Panc1 (cell line): ENCODE results near the gene TMEFF1. TPM values are rescaled to one million over a fixed set of nuclear protein-coding genes. Genes with fewer than 3 reads are reported as not detected.

Experiments
- ATAC-seq: fragments of 200-7000 bp; cut with Tn5 transposase; 2 replicates; pipeline ENCODE4 v1.9.1; 2020; ENCODE audit warnings: mild to moderate bottlenecking, moderate library complexity
- BruUV-seq: library from RNA; stranded (reverse); fragments of 400-500 nt; replicated peaks from 2 replicates; lab custom pipeline; 2021; lab: Mats Ljungman, UMichigan
- CTCF ChIA-PET: fragments of 300-600 bp; sonication (Branson Sonifier 250); formaldehyde crosslinking; loops from one replicate; lab custom pipeline; 2022; ENCODE audit warnings: antibody characterized with exemption; lab: Charles Lee
- POLR2A ChIA-PET: fragments of 300-600 bp; sonication (Branson Sonifier 250); formaldehyde crosslinking; loops from one replicate; lab custom pipeline; 2022; ENCODE audit warnings: antibody characterized with exemption; lab: Charles Lee
- DNase-seq: peaks from one replicate; pipeline ENCODE4 v3.0.0-alpha.2; 2010; ENCODE audit warnings: low read depth, low spot score
- H3K27ac ChIP-seq: 2 replicates; pipeline ENCODE4 v1.5.1; 2011; ENCODE audit warnings: mild to moderate bottlenecking, low read length, inconsistent platforms
- H3K27me3 ChIP-seq: fragments of 200-500 bp; sonication (Bioruptor generic); 2 replicates; pipeline ENCODE4 v1.6.0; 2014; ENCODE audit warnings: low read length, inconsistent platforms; ENCODE audit not compliant: control insufficient read depth, insufficient read depth
- H3K36me3 ChIP-seq: fragments of 200-500 bp; sonication (Bioruptor generic); 2 replicates; pipeline ENCODE4 v1.5.1; 2014; ENCODE audit warnings: inconsistent platforms, mild to moderate bottlenecking, low read length, moderate library complexity; ENCODE audit not compliant: control insufficient read depth, insufficient read depth
- H3K4me1 ChIP-seq: 2 replicates; pipeline ENCODE4 v1.5.1; 2011; ENCODE audit warnings: inconsistent platforms, mild to moderate bottlenecking, low read length, moderate library complexity; ENCODE audit not compliant: control insufficient read depth, insufficient read depth
- H3K4me3 ChIP-seq, 2 experiments: 2 replicates each; pipeline ENCODE4 v1.5.1; 2011 to 2012; ENCODE audit warnings: low read depth in 2 of 2, low read length in 2 of 2, mild to moderate bottlenecking in 2 of 2, inconsistent platforms in 1 of 2, moderate library complexity in 1 of 2
- H3K9me3 ChIP-seq: fragments of 200-500 bp; sonication (Bioruptor generic); 2 replicates; pipeline ENCODE4 v1.5.1; 2014; ENCODE audit warnings: low read depth, mild to moderate bottlenecking, inconsistent platforms, low read length, moderate library complexity; ENCODE audit not compliant: control insufficient read depth, insufficient read depth
- POLR2AphosphoS5 ChIP-seq: IDR thresholded peaks from 2 replicates; pipeline ENCODE4 v1.6.1; 2012; ENCODE audit warnings: mild to moderate bottlenecking, low read depth, low read length, moderate library complexity
- SIN3A ChIP-seq: IDR thresholded peaks from 2 replicates; pipeline ENCODE4 v1.6.1; 2012; ENCODE audit warnings: low read depth, mild to moderate bottlenecking, low read length, moderate library complexity, borderline replicate concordance; ENCODE audit not compliant: insufficient read depth
- TCF7L2 ChIP-seq: IDR thresholded peaks from 2 replicates; pipeline ENCODE4 v1.6.1; 2011; ENCODE audit warnings: mild to moderate bottlenecking, low read depth, low read length, inconsistent platforms
- in situ Hi-C: cut with HindIII; loops from 2 replicates; pipeline ENCODE4 v1.10.0; 2016; ENCODE audit warnings: low sequenced_read_pairs, low pct_unique_long_range_greater_than_20kb
- intact Hi-C: fragments of 100-400 bp; cut with micrococcal nuclease; formaldehyde crosslinking; loops from one replicate; pipeline ENCODE4 v1.10.0; 2022; ENCODE audit not compliant: unreplicated experiment
- total RNA-seq: library from RNA; stranded (reverse); gene quantifications from one replicate; pipeline ENCODE4 v1.2.1, GENCODE V29; 2021; ENCODE audit not compliant: unreplicated experiment
- TF ChIP-seq, protein P1 (sequence below): fragments of 450-650 bp; IDR thresholded peaks from 2 replicates; pipeline ENCODE4 v1.5.1; 2017; ENCODE audit warnings: mild to moderate bottlenecking
- TF ChIP-seq, protein P2 (sequence below), 2 experiments: IDR thresholded peaks; 2 replicates each; pipeline ENCODE4 v1.6.1; 2011 to 2012; ENCODE audit warnings: low read depth in 2 of 2, control low read depth in 1 of 2, low read length in 1 of 2, mild to moderate bottlenecking in 1 of 2, moderate library complexity in 1 of 2; ENCODE audit not compliant: insufficient read depth in 1 of 2

The TMEFF1 gene
- total RNA-seq, 1 experiment from 2014 or later: 2.2 TPM

DNA sequence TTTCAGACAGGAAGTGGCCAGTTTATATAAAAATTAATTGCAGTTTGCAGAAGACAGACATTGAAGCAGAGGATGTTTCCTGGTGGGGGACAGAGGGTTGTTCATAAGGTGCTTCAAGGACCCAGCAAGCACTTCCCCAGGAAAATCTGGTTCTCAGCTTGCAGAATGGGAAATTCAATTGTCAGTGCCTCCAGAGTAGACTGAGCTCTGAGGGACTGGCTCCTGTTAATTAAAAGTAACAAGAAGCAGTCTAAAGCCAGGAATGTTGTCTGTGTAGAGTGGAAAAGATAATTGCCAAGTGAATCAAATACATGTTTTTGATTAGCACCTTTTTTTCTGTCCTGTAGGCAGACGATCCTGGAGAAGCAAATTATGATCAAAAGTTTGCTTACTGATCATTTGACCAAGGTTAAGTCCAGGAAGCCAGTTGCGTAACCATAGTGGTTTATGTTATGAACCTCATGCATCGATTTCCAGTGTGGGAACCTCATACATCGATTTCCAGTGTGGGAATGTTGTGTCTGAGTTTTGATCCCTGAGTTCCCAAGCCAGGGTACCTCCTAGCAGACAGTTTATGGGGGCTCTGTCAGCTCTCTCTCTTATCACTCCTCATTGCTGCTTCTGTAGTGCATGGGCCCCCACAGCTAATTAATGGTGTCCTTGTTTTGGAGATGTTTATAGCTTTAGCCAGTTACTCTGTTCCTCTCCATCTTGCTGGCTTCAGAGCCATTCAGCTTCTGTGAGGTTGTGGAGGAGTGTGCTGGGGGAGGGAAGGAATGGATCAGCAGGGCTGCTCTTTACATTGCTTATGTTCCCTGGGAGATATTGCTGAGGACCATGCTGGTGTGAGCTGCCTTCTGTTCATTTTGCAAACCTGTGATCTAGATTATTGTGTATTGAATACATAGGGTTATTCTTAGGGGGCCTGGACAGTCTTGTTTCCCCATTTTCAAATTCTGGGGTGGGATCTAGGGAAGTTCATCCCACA is 28.9 kb upstream of the TMEFF1 start:
- no TSS peak for BruUV-seq
- Histone ChIP-seq H3K27ac (no peak overlapping the region), H3K4me3 (no peak overlapping the region), H3K36me3 (peaks cover 16% of the 10 kb centered on the region), H3K27me3 (no peaks in the 10 kb centered on the region), H3K9me3 (no peaks in the 10 kb centered on the region), H3K4me1 (no peaks in the 10 kb centered on the region)
- intact Hi-C loops (no loop called here), in situ Hi-C loops (no loop called here)
- DNase-seq (no peak), ATAC-seq (0 out of 2 replicates have a peak, but pooled peaks have one; percentile 51)
- TF ChIP-seq, protein P1, sequence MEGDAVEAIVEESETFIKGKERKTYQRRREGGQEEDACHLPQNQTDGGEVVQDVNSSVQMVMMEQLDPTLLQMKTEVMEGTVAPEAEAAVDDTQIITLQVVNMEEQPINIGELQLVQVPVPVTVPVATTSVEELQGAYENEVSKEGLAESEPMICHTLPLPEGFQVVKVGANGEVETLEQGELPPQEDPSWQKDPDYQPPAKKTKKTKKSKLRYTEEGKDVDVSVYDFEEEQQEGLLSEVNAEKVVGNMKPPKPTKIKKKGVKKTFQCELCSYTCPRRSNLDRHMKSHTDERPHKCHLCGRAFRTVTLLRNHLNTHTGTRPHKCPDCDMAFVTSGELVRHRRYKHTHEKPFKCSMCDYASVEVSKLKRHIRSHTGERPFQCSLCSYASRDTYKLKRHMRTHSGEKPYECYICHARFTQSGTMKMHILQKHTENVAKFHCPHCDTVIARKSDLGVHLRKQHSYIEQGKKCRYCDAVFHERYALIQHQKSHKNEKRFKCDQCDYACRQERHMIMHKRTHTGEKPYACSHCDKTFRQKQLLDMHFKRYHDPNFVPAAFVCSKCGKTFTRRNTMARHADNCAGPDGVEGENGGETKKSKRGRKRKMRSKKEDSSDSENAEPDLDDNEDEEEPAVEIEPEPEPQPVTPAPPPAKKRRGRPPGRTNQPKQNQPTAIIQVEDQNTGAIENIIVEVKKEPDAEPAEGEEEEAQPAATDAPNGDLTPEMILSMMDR: no peak
- no peak for TF ChIP-seq SIN3A
- TF ChIP-seq POLR2AphosphoS5: no peak
- TF ChIP-seq, protein P2, sequence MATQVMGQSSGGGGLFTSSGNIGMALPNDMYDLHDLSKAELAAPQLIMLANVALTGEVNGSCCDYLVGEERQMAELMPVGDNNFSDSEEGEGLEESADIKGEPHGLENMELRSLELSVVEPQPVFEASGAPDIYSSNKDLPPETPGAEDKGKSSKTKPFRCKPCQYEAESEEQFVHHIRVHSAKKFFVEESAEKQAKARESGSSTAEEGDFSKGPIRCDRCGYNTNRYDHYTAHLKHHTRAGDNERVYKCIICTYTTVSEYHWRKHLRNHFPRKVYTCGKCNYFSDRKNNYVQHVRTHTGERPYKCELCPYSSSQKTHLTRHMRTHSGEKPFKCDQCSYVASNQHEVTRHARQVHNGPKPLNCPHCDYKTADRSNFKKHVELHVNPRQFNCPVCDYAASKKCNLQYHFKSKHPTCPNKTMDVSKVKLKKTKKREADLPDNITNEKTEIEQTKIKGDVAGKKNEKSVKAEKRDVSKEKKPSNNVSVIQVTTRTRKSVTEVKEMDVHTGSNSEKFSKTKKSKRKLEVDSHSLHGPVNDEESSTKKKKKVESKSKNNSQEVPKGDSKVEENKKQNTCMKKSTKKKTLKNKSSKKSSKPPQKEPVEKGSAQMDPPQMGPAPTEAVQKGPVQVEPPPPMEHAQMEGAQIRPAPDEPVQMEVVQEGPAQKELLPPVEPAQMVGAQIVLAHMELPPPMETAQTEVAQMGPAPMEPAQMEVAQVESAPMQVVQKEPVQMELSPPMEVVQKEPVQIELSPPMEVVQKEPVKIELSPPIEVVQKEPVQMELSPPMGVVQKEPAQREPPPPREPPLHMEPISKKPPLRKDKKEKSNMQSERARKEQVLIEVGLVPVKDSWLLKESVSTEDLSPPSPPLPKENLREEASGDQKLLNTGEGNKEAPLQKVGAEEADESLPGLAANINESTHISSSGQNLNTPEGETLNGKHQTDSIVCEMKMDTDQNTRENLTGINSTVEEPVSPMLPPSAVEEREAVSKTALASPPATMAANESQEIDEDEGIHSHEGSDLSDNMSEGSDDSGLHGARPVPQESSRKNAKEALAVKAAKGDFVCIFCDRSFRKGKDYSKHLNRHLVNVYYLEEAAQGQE (IDR thresholded peaks at IDR 0.05; ENCODE audit: insufficient read depth in 1 of 2, low read depth in 2 of 2, low read length in 1 of 2): no peak
- no peak for TF ChIP-seq TCF7L2
- ChIA-PET CTCF (no interaction called here), POLR2A (no interaction called here)

DNA sequence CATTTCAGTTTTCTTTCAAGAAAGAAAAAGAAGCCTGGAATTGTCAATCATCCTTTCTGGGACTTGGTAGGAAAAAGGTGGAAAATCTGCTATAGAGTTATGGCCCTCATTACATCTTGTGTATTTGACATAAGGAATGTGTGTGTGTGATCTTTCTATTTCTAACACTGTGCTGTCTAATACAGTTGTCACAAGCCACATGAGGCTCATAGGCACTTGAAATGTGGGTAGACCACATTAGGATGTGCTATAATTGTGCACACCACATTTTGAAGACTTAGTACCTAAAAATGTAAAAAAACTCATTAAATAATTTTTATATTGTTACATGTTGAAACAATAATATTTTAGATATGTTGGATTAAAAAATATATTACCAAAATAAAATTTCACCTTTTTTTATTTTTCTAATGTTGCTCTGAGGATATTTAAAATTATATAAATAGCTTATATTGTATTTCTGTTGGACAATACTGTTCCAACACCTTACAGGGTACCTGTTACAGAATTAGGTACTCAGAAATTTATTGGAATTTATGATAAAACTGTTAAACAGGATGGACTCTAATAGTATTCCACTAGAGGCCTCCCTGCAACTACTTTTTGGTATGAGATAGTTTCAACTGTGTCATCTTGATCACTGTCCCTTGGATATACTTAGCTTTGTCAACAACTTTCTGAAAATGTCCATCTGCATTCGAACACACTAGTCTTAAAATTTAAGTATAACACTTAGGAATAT is 27.6 kb upstream of the TMEFF1 start:
- intact Hi-C loops: no loop called here
- in situ Hi-C loops: no loop called here
- Histone ChIP-seq H3K36me3 (peaks cover 16% of the 10 kb centered on the region), H3K4me1 (no peaks in the 10 kb centered on the region), H3K9me3 (no peaks in the 10 kb centered on the region), H3K27ac (no peak overlapping the region), H3K4me3 (no peak overlapping the region), H3K27me3 (no peaks in the 10 kb centered on the region)
- ChIA-PET CTCF (no interaction called here), POLR2A (no interaction called here)
- no TSS peak for BruUV-seq
- DNase-seq (no peak), ATAC-seq (no peak)
- TF ChIP-seq, protein P2 (IDR thresholded peaks at IDR 0.05; ENCODE audit: insufficient read depth in 1 of 2, low read depth in 2 of 2, low read length in 1 of 2): no peak
- no peak for TF ChIP-seq TCF7L2
- TF ChIP-seq POLR2AphosphoS5: no peak
